Spleen (tissue), 11 donors: ENCODE results near the gene DRGX. TPM values are rescaled to one million over a fixed set of nuclear protein-coding genes. Genes with fewer than 3 reads are reported as not detected.

Source experiments
- DNase-seq: peaks from one replicate; pipeline ENCODE4 v3.0.0-alpha.2; 2020
- H3K27ac ChIP-seq, 8 donors: fragments of 200-600 bp; sonication (generic) in 7 of 8; 1 replicate in 4 of 8; 2 replicates in 4 of 8; pipeline versions ENCODE4 v1.5.0 to v1.8.0; 2016 to 2021; ENCODE audit warnings: inconsistent platforms in 4 of 8, mild to moderate bottlenecking in 4 of 8, moderate library complexity in 1 of 8
- H3K27me3 ChIP-seq, 7 donors: fragments of 200-600 bp; sonication (generic) in 6 of 7; replicated peaks in 1 of 7; 1 replicate in 4 of 7; 2 replicates in 3 of 7; pipeline versions ENCODE4 v1.5.0 to v1.8.0; 2016 to 2021; ENCODE audit warnings: inconsistent platforms in 3 of 7, mild to moderate bottlenecking in 1 of 7
- H3K36me3 ChIP-seq, 6 donors: fragments of 200-600 bp; sonication (generic) in 5 of 6; 1 replicate in 4 of 6; 2 replicates in 2 of 6; pipeline versions ENCODE4 v1.5.0 to v1.8.0; 2016 to 2021; ENCODE audit warnings: inconsistent platforms in 2 of 6
- H3K4me1 ChIP-seq, 6 donors: fragments of 200-600 bp; sonication (generic) in 5 of 6; 1 replicate in 3 of 6; 2 replicates in 3 of 6; pipeline versions ENCODE4 v1.5.0 to v1.8.0; 2016 to 2021; ENCODE audit warnings: inconsistent platforms in 3 of 6
- H3K4me3 ChIP-seq, 8 donors: fragments of 200-600 bp; sonication (generic) in 7 of 8; 1 replicate in 4 of 8; 2 replicates in 4 of 8; pipeline versions ENCODE4 v1.5.0 to v1.8.0; 2016 to 2021; ENCODE audit warnings: inconsistent platforms in 4 of 8, mild to moderate bottlenecking in 4 of 8, moderate library complexity in 2 of 8
- H3K9me3 ChIP-seq, 8 donors: fragments of 200-600 bp; sonication (generic) in 7 of 8; 1 replicate in 4 of 8; 2 replicates in 4 of 8; pipeline versions ENCODE4 v1.5.0 to v1.8.0; 2016 to 2021; ENCODE audit warnings: inconsistent platforms in 4 of 8
- CTCF ChIP-seq, 11 experiments: fragments of 200-600 bp in 7 of 11; fragments of 450-650 bp in 4 of 11; sonication (generic) in 4 of 11; IDR thresholded peaks in 8 of 11; conservative IDR thresholded peaks in 3 of 11; 1 replicate in 7 of 11; 2 replicates in 4 of 11; pipeline versions ENCODE4 v1.4.0 to v1.8.0; 2016 to 2021; ENCODE audit warnings: antibody characterized with exemption in 11 of 11, inconsistent platforms in 4 of 11, mild to moderate bottlenecking in 1 of 11
- POLR2A ChIP-seq, 3 donors: fragments of 450-650 bp; IDR thresholded peaks; one replicate each; pipeline ENCODE4 v1.5.1; 2017; ENCODE audit warnings: antibody characterized with exemption in 3 of 3, mild to moderate bottlenecking in 1 of 3
- POLR2AphosphoS5 ChIP-seq, 3 donors: sonication (generic); formaldehyde crosslinking; IDR thresholded peaks; one replicate each; pipeline ENCODE4 v1.5.1; 2017; ENCODE audit warnings: antibody characterized with exemption in 3 of 3
- WGBS, 5 donors: extraction: QIAGEN DNeasy Blood & Tissue Kit in 3 of 5; methylation state at CpG; one replicate each; pipeline versions ENCODE4 v1.1.5 to v1.1.7; 2013 to 2018; 5-methylcytosine and 5-hydroxymethylcytosine counted together
- intact Hi-C: fragments of 100-400 bp; cut with DNase I; formaldehyde crosslinking; loops from one replicate; pipeline ENCODE4 v1.15.0; 2023; ENCODE audit warnings: low total_unique reads
- polyA plus RNA-seq, 3 donors: library from polyadenylated mRNA; stranded (reverse); fragments of 200-250 nt; gene quantifications; one replicate each; pipeline ENCODE4 v1.2.1, GENCODE V29; 2013
- total RNA-seq, 7 donors: library from RNA; depleted of rRNA in 3 of 7; stranded (reverse); fragments of >200 nt in 3 of 7; fragmentation: NEBNext Ultra II Directional in 4 of 7; extraction: Animal tissue kit (Norgen Biotek cat#: 25700) in 4 of 7; gene quantifications; one replicate each; pipeline versions ENCODE4 v1.1.0 to v1.2.1, GENCODE V29; 2016 to 2021
- donor health status: healthy with polysubstance abuse.
- donor health status: DM: no; HTN: no; CAD: no; lungs with moderate emphysema.
- donor health status: DM: no; HTN: no; CAD: no.
- donor health status: Bipolar disorder and iron deficiency.
- donor health status: healthy.
- donor health status: DM: no; HTN: no; CAD: no.
- donor health status: DM: yes; HTN: yes; CAD: no.

DRGX gene
- total and polyA plus RNA-seq, 10 donors: 0.03 to 0.11 TPM; not detected in 8

- no peak overlapping the region for H3K4me3 ChIP-seq
- no peaks in the 10 kb centered on the region for H3K36me3 ChIP-seq
- H3K4me1 ChIP-seq: no peaks in the 10 kb centered on the region
- 80 to 93% (median 92%) methylated on average over 5 of the region's 5 CpGs for WGBS, 5 donors
- H3K9me3 ChIP-seq: no peaks in the 10 kb centered on the region
- no peak for DNase-seq
- no peak overlapping the region for H3K27ac ChIP-seq
- intact Hi-C loops: no loop called here
- peaks cover 0 to 50% (median 0%) of the 10 kb centered on the region in 7 donors for H3K27me3 ChIP-seq
- TF ChIP-seq CTCF (IDR thresholded peaks at IDR 0.05 in 8 of 11, conservative IDR thresholded peaks at IDR 0.05 in 3 of 11) (no peak), POLR2AphosphoS5 (IDR thresholded peaks at IDR 0.05) (no peak), POLR2A (IDR thresholded peaks at IDR 0.05) (no peak)
Observed at GRCh38 chr10:49382826-49383225, 13.1 kb downstream of the DRGX start.

GRCh38 chr10:49382226-49382625 is 13.7 kb downstream of the DRGX start:
- H3K4me3 ChIP-seq: no peak overlapping the region
- no peak overlapping the region for H3K27ac ChIP-seq
- no peaks in the 10 kb centered on the region for H3K36me3 ChIP-seq
- no peak for DNase-seq
- H3K27me3 ChIP-seq: peaks cover 0 to 48% (median 0%) of the 10 kb centered on the region in 7 donors
- no peaks in the 10 kb centered on the region for H3K4me1 ChIP-seq
- no peaks in the 10 kb centered on the region for H3K9me3 ChIP-seq
- TF ChIP-seq POLR2AphosphoS5 (IDR thresholded peaks at IDR 0.05) (no peak), CTCF (IDR thresholded peaks at IDR 0.05 in 8 of 11, conservative IDR thresholded peaks at IDR 0.05 in 3 of 11) (no peak), POLR2A (IDR thresholded peaks at IDR 0.05) (no peak)
- intact Hi-C loops: no loop called here
- 43 to 64% (median 50%) methylated on average over 3 of the region's 3 CpGs for WGBS, 5 donors

GRCh38 chr10:49381111-49381900 is 14.6 kb downstream of the DRGX start:
- H3K36me3 ChIP-seq: no peaks in the 10 kb centered on the region
- no peak for DNase-seq
- H3K27ac ChIP-seq: no peak overlapping the region
- no peak for TF ChIP-seq CTCF (IDR thresholded peaks at IDR 0.05 in 8 of 11, conservative IDR thresholded peaks at IDR 0.05 in 3 of 11)
- intact Hi-C loops: no loop called here
- no peak overlapping the region for H3K4me3 ChIP-seq
- H3K9me3 ChIP-seq: no peaks in the 10 kb centered on the region
- 78 to 91% (median 84%) methylated on average over 10 to 14 of the region's 14 CpGs for WGBS, 5 donors
- peaks cover 0 to 43% (median 0%) of the 10 kb centered on the region in 7 donors for H3K27me3 ChIP-seq
- H3K4me1 ChIP-seq: no peaks in the 10 kb centered on the region

GRCh38 chr10:49379596-49380410 is 16.1 kb downstream of the DRGX start:
- Histone ChIP-seq H3K4me1 (no peaks in the 10 kb centered on the region), H3K36me3 (no peaks in the 10 kb centered on the region), H3K27ac (no peak overlapping the region), H3K4me3 (no peak overlapping the region), H3K27me3 (peaks cover 0 to 28% (median 0%) of the 10 kb centered on the region in 7 donors), H3K9me3 (no peaks in the 10 kb centered on the region)
- intact Hi-C loops: no loop called here
- 66 to 77% (median 71%) methylated on average over 10 to 13 of the region's 13 CpGs for WGBS, 5 donors
- DNase-seq: no peak
- TF ChIP-seq POLR2A (IDR thresholded peaks at IDR 0.05) (no peak), CTCF (IDR thresholded peaks at IDR 0.05 in 8 of 11, conservative IDR thresholded peaks at IDR 0.05 in 3 of 11) (peak in 2 of 11 experiments; percentile 7 to 20)
